ENCODE data around the gene KLHL22.
"Not testable (repeated sequence)": the region's sequence is repeated elsewhere in the genome, so short reads cannot be mapped to it uniquely, and the experiment has no call there.

The KLHL22 gene

DNA sequence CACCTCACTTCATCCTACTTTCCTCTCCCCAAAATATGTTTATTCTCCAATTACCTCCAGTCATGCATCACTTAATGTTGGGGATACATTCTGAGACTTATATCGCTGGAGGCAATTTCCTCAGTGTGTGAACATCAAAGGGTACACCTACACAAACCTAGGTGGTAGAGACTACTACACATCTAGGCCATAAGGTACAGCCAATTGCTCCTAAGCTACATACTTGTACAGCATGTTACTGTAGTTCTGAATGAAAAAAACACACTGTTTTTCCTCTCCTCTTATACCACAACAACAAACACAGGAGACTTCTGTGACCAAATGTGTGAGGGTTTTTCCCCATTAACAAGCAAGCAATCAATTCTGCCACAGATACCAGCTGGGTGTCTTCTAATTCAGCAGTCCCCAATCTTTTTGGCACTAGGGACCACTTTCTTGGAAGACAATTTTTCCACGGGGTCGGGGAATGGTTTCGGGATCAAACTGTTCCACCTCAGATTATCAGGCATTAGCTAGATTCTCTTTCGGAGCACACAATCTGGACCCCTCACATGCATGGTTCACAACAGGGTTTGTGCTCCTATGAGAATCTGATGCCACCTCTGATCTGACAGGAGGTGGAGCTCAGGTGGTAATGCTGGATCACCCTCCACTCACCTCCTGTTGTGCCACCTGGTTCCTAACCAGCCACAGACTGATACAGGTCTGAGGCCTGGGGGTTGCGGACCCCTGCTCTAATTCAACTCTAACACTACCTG is 5.2 kb downstream of the KLHL22 start:
- H3K27me3 ChIP-seq (ENCODE audit: insufficient read depth, low read length) = peaks cover 22% of the 10 kb centered on the region
- H3K9me3 ChIP-seq (ENCODE audit: insufficient read depth, low read depth, low read length) = no peaks in the 10 kb centered on the region
- H3K27ac ChIP-seq (ENCODE audit: low read length) = no peak overlapping the region
- no peak overlapping the region for H3K9ac ChIP-seq (ENCODE audit: low read depth, low read length)
- no peaks in the 10 kb centered on the region for H3K4me1 ChIP-seq (ENCODE audit: insufficient read depth, low read length)
- no peaks in the 10 kb centered on the region for H3K36me3 ChIP-seq (ENCODE audit: insufficient read depth, low read depth, low read length)
- H3K4me3 ChIP-seq (ENCODE audit: low read length) = no peak overlapping the region

DNA sequence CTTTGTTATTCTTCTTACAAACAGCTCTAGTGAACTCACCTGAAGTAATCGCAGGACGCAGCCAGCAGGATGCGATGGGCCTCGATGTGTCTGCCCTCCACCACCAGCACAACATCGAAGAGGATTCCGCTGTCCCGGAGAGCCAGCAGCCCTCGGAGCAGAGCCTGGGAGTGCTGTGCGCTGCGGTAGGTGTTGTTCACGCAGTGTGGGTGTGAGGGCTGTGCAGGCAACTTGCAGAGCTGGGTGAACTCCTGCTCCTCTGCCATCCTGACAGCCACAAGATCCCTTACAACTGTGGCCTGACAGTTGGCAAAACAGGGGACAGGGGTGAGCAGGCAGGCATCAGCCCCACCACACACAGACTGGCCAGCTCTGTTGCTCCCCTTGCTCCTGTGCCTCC is 6.6 kb downstream of the KLHL22 start:
- Histone ChIP-seq H3K36me3 (ENCODE audit: insufficient read depth, low read depth, low read length) (no peaks in the 10 kb centered on the region), H3K4me3 (ENCODE audit: low read length) (no peak overlapping the region), H3K4me1 (ENCODE audit: insufficient read depth, low read length) (no peaks in the 10 kb centered on the region), H3K9ac (ENCODE audit: low read depth, low read length) (no peak overlapping the region), H3K27me3 (ENCODE audit: insufficient read depth, low read length) (peaks cover 10% of the 10 kb centered on the region), H3K9me3 (ENCODE audit: insufficient read depth, low read depth, low read length) (no peaks in the 10 kb centered on the region), H3K27ac (ENCODE audit: low read length) (no peak overlapping the region)

DNA sequence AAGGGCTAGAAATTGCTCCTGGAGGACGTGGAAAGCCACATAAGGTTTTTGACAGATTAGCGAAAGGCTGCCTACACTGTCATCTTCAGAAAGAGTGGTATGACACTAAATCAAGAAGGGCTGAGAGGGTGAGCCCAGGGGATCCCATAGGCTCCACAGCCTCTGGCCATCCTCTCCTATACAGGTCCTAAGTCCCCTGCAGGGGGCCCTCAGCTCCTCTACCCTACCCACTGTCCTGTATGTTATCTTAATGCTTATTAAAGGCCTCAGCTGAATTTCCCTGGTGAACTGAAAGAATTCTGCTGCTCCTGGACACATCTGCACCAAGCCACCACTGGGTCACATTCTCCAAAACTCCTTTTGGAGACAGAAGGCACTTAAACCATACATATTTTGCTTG is 7.9 kb downstream of the KLHL22 start:
- Histone ChIP-seq H3K9me3 (ENCODE audit: insufficient read depth, low read depth, low read length) (no peaks in the 10 kb centered on the region), H3K4me1 (ENCODE audit: insufficient read depth, low read length) (no peaks in the 10 kb centered on the region), H3K36me3 (ENCODE audit: insufficient read depth, low read depth, low read length) (no peaks in the 10 kb centered on the region), H3K27ac (ENCODE audit: low read length) (no peak overlapping the region), H3K9ac (ENCODE audit: low read depth, low read length) (no peak overlapping the region), H3K27me3 (ENCODE audit: insufficient read depth, low read length) (no peaks in the 10 kb centered on the region), H3K4me3 (ENCODE audit: low read length) (no peak overlapping the region)

DNA sequence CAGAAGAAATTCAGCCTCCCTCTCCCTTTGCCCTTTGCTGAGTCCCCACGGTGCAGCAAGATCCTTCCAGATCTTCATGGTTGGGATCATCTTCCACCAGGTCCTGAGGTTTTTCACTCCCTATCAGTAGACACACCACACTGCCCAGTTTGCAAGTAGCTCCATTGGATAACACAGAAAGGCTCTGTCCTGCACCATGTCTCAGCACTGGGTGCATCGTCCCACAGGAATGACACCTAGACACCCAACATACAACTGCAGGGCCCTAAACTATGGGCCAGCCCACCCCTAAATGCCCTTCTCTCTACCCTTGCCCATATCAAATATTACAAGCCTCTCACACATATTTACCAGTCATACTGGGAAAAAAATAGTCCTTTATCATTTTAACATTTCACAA is 9.4 kb downstream of the KLHL22 start:
- H3K4me3 ChIP-seq (ENCODE audit: low read length) = no peak overlapping the region

DNA sequence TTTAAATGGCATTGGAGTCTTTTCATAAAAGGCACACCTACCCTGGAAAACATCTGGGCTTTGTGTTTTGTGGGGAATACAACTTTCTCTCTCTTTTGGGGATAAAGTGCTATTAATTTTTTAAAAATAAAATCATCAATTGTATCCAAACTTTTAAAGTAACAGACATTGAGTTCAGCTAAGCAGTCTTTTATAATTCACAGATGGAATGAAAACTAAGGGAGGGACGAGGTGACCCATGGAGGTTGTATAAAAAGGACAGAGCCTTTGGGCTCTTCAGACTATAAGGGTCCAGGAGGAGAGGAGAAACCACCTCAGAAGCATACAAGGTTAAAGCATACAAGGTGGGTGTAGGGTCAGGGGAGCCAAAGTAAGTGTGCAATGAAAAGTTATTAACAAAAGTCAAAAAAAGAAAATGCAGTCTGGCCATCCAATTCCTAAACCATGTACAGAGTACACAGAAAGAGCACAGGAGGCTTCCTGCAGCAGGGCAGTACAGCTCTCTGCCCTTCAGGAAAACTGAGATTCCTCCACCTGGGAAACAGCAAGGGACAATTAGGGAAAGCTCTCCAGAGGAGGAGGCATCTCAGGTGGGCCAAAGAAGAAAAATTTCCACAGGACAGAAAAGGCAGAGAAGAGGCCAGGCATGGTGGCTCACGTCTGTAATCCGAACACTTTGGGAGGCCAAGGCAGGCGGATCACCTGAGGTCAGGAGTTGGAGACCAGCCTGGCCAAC is 10.5 kb downstream of the KLHL22 start:
- H3K9ac ChIP-seq (ENCODE audit: low read depth, low read length) = no peak overlapping the region
- no peak overlapping the region for H3K27ac ChIP-seq (ENCODE audit: low read length)
- no peak overlapping the region for H3K4me3 ChIP-seq (ENCODE audit: low read length)
- H3K36me3 ChIP-seq (ENCODE audit: insufficient read depth, low read depth, low read length) = no peaks in the 10 kb centered on the region
- no peaks in the 10 kb centered on the region for H3K4me1 ChIP-seq (ENCODE audit: insufficient read depth, low read length)
- H3K9me3 ChIP-seq (ENCODE audit: insufficient read depth, low read depth, low read length) = no peaks in the 10 kb centered on the region
- no peaks in the 10 kb centered on the region for H3K27me3 ChIP-seq (ENCODE audit: insufficient read depth, low read length)

More for the DNA sequence above, 9.4 kb downstream of the KLHL22 start:
- Histone ChIP-seq H3K9ac (ENCODE audit: low read depth, low read length) (no peak overlapping the region), H3K9me3 (ENCODE audit: insufficient read depth, low read depth, low read length) (no peaks in the 10 kb centered on the region), H3K4me1 (ENCODE audit: insufficient read depth, low read length) (no peaks in the 10 kb centered on the region), H3K27me3 (ENCODE audit: insufficient read depth, low read length) (no peaks in the 10 kb centered on the region), H3K36me3 (ENCODE audit: insufficient read depth, low read depth, low read length) (no peaks in the 10 kb centered on the region), H3K27ac (ENCODE audit: low read length) (no peak overlapping the region)

DNA sequence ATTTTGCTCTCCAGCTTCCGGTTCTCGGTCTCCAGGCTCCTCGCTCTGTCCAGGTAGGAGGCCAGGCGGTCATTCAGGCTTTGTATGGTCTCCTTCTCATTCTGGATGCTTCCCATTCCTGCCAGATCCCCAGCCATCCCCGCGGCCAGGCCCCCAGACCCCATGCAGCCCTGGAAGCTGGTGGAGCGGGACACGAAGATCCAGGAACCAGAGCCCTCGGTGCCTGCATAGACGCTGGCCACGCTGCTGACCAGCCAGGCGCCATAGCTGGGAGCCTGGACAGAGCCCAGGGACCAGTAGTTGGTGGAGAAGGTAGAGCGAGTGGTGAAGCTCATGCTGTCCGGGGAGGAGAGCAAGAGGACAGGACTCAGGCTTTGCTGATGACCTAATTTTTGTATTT is 11.8 kb downstream of the KLHL22 start:
- Histone ChIP-seq H3K4me3 (ENCODE audit: low read length) (no peak overlapping the region), H3K27me3 (ENCODE audit: insufficient read depth, low read length) (no peaks in the 10 kb centered on the region), H3K9ac (ENCODE audit: low read depth, low read length) (no peak overlapping the region), H3K9me3 (ENCODE audit: insufficient read depth, low read depth, low read length) (no peaks in the 10 kb centered on the region), H3K36me3 (ENCODE audit: insufficient read depth, low read depth, low read length) (no peaks in the 10 kb centered on the region), H3K4me1 (ENCODE audit: insufficient read depth, low read length) (no peaks in the 10 kb centered on the region), H3K27ac (ENCODE audit: low read length) (no peak overlapping the region)

DNA sequence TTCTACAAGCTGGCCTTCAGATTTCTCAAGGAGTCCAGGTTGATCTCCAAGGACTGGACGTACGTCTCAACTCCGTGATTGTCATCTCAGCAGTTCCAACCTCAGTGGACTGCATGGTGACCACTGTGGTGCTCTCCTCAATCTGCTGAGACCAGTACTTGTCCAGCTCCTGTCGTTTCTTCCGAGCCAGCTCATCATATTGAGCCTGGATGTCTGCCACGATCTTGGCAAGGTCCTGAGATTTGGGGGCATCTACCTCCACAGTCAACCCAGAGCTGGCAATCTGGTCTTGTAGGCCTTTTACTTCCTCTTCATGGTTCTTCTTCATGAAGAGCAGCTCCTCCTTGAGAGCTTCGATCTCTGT is 12.5 kb downstream of the KLHL22 start:
- not testable (repeated sequence) for H3K27me3 ChIP-seq (ENCODE audit: insufficient read depth, low read length); H3K9ac ChIP-seq (ENCODE audit: low read depth, low read length); H3K4me3 ChIP-seq (ENCODE audit: low read length); H3K9me3 ChIP-seq (ENCODE audit: insufficient read depth, low read depth, low read length); H3K36me3 ChIP-seq (ENCODE audit: insufficient read depth, low read depth, low read length); H3K27ac ChIP-seq (ENCODE audit: low read length); H3K4me1 ChIP-seq (ENCODE audit: insufficient read depth, low read length)

DNA sequence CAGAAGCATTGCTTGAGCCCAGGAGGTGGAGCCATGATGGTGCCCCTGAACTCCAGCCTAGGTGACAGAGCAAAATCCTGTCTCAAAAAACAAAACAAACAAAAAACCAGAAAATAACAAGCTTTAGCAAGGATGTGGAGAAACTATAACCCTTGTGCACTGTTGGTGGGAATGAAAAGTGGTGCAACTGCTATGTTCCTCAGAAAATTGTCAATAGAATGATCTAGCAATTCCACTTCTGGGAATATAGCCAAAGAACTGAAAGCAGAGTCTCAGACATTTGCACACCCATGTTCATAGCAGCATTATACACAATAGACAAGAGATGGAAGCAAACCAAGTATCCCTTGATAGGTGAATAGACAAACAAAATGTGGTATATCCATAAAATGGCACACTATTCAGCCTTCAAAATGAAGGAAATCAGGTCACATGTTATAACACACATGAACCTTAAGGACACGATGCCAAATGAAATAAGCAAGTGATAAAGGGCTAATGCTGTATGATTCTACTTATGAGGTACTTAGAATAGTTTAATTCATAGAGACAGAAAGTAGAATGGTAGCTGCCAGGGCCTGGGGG is 15.9 kb downstream of the KLHL22 start:
- Histone ChIP-seq H3K4me1 (ENCODE audit: insufficient read depth, low read length) (no peaks in the 10 kb centered on the region), H3K9me3 (ENCODE audit: insufficient read depth, low read depth, low read length) (no peaks in the 10 kb centered on the region), H3K4me3 (ENCODE audit: low read length) (no peak overlapping the region), H3K27me3 (ENCODE audit: insufficient read depth, low read length) (no peaks in the 10 kb centered on the region), H3K9ac (ENCODE audit: low read depth, low read length) (no peak overlapping the region), H3K27ac (ENCODE audit: low read length) (no peak overlapping the region), H3K36me3 (ENCODE audit: insufficient read depth, low read depth, low read length) (no peaks in the 10 kb centered on the region)

DNA sequence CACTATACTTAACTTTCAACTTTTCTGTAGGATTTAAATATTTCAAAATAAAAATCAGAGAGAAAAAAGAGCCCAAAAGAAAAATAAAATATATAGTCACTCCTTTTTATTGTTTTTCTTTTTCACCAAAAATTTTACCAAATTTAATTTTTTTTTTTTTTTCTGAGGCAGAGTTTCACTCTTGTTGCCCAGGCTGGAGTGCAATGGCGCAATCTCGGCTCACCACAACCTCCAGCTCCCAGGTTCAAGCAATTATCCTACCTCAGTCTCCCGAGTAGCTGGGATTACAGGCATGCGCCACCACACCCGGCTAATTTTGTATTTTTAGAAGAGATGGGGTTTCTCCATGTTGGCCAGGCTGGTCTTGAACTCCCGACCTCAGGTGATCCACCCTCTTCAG is 17.5 kb downstream of the KLHL22 start:
- H3K36me3 ChIP-seq (ENCODE audit: insufficient read depth, low read depth, low read length); H3K9me3 ChIP-seq (ENCODE audit: insufficient read depth, low read depth, low read length); H3K27me3 ChIP-seq (ENCODE audit: insufficient read depth, low read length); H3K27ac ChIP-seq (ENCODE audit: low read length); H3K9ac ChIP-seq (ENCODE audit: low read depth, low read length); H3K4me1 ChIP-seq (ENCODE audit: insufficient read depth, low read length); H3K4me3 ChIP-seq (ENCODE audit: low read length): not testable (repeated sequence)

DNA sequence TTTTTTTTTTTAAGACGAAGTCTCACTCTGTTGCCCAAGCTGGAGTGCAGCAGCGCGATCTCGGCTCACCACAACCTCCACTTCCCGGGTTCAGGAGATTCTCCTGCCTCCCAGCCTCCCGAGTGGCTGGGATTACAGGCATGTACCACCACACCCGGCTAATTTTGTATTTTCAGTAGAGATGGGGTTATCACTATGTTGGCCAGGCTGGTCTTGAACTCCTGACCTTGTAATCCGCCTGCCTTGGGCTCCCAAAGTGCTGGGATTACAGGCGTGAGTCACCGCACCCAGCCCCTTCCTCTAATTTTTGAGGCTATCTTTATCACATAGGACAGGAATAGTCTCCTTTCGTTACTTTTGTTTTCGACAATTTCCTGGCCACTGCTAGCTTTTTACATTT is 20.0 kb downstream of the KLHL22 start:
- not testable (repeated sequence) for H3K4me1 ChIP-seq (ENCODE audit: insufficient read depth, low read length); H3K4me3 ChIP-seq (ENCODE audit: low read length); H3K27me3 ChIP-seq (ENCODE audit: insufficient read depth, low read length); H3K9ac ChIP-seq (ENCODE audit: low read depth, low read length); H3K9me3 ChIP-seq (ENCODE audit: insufficient read depth, low read depth, low read length); H3K36me3 ChIP-seq (ENCODE audit: insufficient read depth, low read depth, low read length); H3K27ac ChIP-seq (ENCODE audit: low read length)

DNA sequence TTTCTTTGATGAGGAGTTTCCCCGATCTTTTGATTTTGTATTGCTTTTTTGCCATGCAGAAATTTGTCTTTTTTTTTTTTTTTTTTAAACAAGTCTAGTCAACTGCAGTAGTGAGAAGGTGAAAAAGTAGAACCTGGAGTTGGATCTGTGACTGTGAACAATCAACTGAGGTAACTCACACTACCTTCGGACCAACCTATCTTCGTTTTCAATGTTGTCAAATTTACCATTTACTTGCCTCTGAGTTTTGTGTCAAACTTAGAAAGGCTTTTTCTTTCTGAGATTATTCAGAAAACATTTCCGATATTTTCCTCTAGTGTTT is 20.5 kb downstream of the KLHL22 start:
- H3K27ac ChIP-seq (ENCODE audit: low read length) = no peak overlapping the region

More for the DNA sequence above, 20.5 kb downstream of the KLHL22 start:
- H3K4me1 ChIP-seq (ENCODE audit: insufficient read depth, low read length) = no peaks in the 10 kb centered on the region
- no peak overlapping the region for H3K4me3 ChIP-seq (ENCODE audit: low read length)
- no peak overlapping the region for H3K9ac ChIP-seq (ENCODE audit: low read depth, low read length)
- no peaks in the 10 kb centered on the region for H3K36me3 ChIP-seq (ENCODE audit: insufficient read depth, low read depth, low read length)
- H3K27me3 ChIP-seq (ENCODE audit: insufficient read depth, low read length) = no peaks in the 10 kb centered on the region
- H3K9me3 ChIP-seq (ENCODE audit: insufficient read depth, low read depth, low read length) = no peaks in the 10 kb centered on the region
